ENCODE measurements around the gene ETNPPL.

ETNPPL gene

GRCh38 chr4:108693819-108694218 lies 69.0 kb downstream of the ETNPPL start:
- DNase-seq, result no peak

- DNase-seq, result no peak
These were observed 69.6 kb downstream of the ETNPPL start for GRCh38 chr4:108693211-108693610.
